UCSD-AML1 (cell line): ENCODE data around the gene TGM4.

Experiments
- DNase-seq: peaks from one replicate; lab custom pipeline; 2025; ENCODE audit not compliant: unreplicated experiment; lab: John Stamatoyannopoulos, UW

The TGM4 gene

GRCh38 chr3:44877333-44877732, 2.9 kb downstream of the TGM4 start:
- DNase-seq, result no peak

GRCh38 chr3:44880284-44880683, 5.9 kb downstream of the TGM4 start:
- no peak for DNase-seq

DNA sequence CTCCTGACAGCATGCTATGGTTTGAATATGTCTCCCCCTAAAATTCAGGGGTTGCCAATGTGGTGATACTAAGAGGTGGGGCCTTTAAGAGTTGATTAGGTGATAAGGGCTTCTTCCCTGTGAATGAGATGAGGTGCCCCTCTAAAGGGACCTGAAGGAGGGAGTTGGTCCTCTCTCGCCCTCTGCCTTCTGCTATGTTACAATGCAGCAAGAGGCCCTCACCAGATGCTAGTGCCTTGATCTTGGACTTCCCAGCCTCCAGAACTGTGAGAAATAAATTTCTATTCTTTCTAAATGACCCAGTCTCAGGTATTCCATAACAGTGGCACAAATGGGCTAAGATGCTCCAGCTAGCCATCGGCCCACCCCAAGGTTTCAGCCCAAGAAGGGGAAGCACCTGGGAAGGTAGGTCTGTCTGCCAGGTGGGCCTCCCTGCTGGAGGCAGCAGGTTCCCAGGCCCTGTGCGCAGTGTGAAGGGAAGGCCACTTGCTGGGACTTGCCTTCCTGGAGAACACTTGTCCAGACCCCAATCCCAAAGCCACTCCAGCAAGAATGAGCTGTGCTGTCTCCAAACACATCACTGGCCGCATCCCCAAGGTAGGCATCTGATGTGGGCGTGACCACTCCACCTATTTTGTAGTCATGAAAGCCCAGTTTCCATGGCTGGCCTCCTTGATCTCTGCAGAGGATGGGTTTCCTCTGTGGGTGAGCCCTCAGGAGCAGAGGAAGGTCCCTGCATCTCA, 9.0 kb downstream of the TGM4 start:
- DNase-seq, result no peak

DNA sequence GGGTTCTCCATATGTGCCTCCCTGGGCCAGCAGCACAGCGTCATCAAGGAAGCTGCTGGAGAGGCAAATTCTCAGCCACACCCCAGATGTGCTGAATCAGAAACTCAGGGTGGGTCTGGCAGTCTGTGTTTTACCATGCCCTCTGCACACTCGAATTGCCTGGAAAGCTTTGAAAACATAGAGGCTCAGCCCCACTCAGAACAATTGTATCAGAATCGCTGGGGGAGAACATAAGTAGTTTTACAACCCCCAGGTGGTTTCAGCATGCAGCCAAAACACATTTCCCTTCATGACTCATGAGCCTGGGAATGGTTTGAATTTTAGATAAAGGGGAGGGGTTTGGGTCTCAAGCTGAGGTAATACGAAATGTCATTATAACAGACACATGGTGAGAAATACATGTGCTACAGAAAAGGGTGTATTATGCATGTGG, 9.6 kb downstream of the TGM4 start:
- DNase-seq, result no peak

- no peak for DNase-seq
These were observed 11.2 kb downstream of the TGM4 start for GRCh38 chr3:44885618-44886017.

- no peak for DNase-seq
These were observed 12.2 kb downstream of the TGM4 start for GRCh38 chr3:44886561-44886960.

- DNase-seq, result no peak
These were observed 12.7 kb downstream of the TGM4 start for GRCh38 chr3:44887101-44887500.

DNA sequence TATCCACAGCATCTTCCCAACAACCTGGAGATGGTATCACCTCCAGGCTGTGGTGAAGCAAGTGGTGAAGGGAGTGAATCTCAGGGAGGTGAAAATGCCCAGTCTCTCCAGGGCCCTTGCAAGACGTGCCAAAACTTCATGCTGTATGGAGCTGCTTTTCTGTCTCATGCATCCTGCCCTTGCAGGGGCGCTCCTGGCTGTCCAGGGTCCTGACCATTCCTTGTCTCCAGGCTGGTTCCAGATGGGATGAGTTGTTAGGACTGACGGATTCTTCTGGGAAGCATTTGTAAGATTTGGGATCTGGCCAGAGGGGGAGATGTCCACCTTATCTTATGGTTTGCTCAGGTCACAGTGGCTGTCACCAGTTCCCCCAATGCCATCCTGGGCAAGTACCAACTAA, 15.8 kb downstream of the TGM4 start:
- DNase-seq, result no peak

GRCh38 chr3:44890852-44891251, 16.4 kb downstream of the TGM4 start:
- peak; percentile 31 for DNase-seq

DNA sequence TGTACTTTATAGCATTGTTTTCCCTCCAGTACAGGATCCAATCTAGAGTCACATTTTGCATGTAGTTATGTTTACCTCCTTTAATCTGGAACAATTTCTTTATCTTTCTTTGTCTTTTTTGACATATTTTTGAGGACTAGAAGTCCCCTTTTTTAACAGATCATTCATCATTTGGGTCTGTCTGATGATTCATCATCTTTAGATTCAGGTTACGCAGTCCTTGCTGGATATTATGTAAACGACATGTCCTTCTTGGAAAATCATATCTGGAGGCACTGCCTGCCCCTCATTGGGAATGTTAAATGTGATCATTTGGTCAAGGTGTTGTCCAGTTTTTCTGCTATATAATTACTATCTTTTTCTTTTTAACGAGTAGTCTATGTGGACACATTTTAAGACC, 18.3 kb downstream of the TGM4 start:
- no peak for DNase-seq

DNA sequence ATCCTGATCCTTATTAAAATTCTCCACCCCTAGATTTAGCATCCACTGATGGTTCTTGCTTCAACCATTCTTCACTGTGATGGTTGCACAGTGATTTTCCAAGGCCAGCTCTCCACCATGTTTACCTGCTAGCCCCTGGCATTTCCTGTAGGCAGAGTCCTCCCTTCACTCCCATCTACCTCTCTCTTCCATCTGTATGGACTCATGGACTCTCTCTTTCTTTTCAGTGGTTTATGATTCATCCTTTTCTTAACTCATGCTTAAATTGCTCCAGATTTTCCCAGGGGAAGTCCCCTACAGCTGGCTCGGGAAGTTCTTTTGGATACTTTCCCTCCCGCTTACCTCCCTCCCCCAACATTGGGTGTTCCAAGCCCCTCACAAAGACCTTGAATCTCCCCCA, 18.7 kb downstream of the TGM4 start:
- no peak for DNase-seq

DNA sequence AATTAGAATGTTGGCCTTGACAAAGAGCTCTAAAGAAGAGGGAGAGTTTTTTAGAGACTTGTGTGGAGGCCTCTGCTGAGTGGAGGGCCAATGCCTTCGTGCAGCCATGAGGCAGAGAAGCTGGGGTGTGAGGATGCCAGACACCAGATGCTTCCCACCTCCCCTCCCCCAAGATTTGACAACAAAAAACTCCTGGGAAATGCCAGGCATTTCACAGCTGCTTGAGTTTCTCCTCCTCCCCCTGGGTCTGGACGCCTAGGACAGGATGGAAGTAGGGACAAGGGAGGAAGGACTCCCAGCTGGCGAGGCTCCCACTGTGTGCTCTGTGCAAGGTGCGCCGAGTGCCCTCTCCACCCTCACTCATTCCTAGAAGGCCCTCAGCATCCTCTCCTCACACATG, 20.1 kb downstream of the TGM4 start:
- no peak for DNase-seq

- DNase-seq, result no peak
These were observed 22.0 kb downstream of the TGM4 start for GRCh38 chr3:44896440-44896839.

GRCh38 chr3:44899683-44900367, 25.4 kb downstream of the TGM4 start:
- DNase-seq, result no peak

DNA sequence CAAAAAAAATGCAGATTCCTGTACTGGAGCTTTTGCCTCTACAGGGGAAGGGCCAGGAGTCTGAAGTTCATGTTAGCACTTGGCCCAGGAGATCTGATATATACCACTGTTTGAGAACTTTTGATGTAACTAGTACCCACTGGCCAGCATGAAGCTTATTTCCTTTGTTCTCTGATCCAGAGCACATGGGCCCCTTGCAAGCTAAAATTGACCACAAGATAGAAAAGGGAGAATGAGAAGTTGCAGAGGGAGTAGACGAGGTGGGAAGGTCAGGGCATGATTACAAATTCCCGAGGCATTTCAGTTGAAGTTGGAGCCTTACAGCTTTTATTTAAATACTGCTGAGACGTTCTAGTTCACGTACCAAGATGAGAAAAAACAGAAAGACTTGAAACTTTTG, 28.2 kb downstream of the TGM4 start:
- DNase-seq, result no peak

- DNase-seq, result no peak
These were observed 28.9 kb downstream of the TGM4 start for GRCh38 chr3:44903314-44903713.

DNA sequence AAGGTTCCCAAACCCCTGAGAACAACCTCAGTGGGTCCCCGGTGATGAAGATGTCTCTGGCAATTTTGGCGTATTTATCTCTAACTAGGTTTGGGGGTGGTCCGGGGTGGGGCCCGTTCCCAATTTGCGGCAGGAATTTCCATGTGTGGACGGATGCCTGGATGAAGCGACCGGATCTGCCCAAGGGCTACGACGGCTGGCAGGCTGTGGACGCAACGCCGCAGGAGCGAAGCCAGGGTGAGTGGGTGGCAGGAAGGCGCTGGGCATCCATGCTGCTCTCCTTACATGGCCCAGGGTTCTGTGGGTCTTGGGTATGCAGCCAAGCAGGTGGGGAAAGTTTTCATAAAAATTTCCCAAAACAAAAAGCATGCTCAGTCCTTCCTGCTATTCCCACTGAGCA, 29.3 kb downstream of the TGM4 start:
- DNase-seq, result no peak

DNA sequence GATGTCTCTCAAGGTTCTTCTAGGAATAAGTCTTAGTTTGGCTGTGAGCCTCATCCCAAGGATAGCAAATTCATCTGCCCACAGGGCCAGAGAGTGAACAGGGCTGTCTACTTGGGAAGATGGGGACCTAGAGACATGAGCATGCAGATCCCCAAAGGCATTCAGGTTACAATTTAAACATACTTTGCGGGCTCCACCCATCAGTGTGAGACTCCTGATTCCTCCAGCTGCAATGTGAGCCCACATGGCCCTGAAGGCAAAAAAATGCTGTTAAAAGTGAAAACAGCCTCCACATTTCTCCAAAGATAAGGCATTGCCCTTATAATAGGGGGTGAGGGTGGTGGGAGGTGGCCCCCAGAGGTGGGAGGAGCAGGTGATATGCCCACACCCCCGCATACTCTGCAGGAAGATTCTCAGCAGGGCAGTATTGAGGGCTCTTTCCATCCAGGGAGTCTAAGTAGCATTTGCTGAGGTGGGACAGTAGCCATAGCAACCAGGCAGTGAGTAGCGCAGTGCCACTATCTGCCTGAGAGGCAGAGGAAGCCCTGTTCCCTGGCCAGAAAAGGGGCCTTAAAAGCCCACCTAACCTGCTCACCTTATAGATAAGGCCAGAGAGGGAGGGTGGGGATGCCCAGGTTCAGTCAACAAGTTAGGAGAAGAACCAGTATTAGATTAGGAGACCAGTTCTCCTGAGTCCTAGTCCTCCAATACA, 31.2 kb downstream of the TGM4 start:
- no peak for DNase-seq

GRCh38 chr3:44906997-44907396, 32.6 kb downstream of the TGM4 start:
- no peak for DNase-seq

DNA sequence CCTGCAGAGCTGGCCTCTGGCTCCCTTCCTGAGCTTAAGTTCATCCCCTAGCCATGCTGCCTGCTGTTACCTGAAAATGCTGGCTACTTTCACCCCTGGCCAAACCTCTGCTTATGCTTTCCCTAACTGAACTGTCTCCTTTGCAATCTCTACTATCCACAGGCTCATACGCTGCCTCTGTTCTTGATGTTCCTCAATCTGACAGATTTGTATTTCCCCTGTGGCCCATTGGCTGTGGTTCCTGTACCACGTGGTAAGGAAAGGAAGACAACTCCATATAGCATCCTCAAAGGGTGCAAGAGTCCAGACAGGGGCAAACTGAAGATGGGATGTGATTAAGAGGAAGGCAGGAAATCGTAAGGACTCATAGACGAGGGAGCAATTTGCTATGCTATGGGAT, 33.2 kb downstream of the TGM4 start:
- no peak for DNase-seq

DNA sequence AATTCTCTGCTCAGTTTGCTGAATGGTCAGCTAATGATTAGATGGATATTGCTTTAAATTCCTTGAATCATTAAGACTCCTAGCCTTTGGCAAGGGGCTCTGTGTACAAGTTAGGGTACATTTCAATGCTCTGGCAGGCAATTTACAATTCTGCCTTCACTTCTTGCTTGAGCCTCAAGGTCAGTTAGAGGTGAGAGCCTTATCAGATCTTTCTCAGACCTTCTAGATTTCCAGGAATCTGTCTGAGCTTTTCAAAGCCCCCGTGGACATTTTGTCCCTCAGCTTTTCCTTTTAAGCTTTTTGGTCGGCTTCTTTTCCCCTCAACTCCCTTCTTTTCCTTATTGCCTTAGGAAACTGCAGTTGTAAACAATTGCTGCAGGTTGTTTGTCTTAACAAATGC, 34.7 kb downstream of the TGM4 start:
- no peak for DNase-seq

DNA sequence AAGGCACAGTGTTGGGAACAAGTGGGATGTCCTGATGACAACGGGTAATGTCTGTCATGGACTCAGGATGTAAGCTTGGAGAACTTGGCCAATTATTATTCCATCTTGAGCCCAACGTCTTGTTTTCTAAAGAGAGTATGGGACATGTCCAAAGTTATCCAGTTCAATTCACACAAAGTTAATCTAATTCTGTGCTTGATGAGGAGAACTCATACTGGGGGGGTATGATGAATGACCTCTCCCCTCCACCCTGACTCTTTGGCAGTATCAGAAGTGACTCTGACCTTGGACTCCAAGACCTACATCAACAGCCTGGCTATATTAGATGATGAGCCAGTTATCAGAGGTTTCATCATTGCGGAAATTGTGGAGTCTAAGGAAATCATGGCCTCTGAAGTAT, 36.3 kb downstream of the TGM4 start:
- DNase-seq, result no peak
